ENCODE data around the gene MRPS26.

The MRPS26 gene

GRCh38 chr20:3045816-3046676, at the start of gene MRPS26:
Gene MRPS26 (plus strand): TSS chr20:3046052. CDS start chr20:3046069, 17 bp downstream.
- peak within 1 kb of the TSS; percentile 87 for H3K9ac ChIP-seq (ENCODE audit: insufficient read length)
- H3K27ac ChIP-seq, result no peak within 1 kb of the TSS
- H3K4me3 ChIP-seq, result peak within 1 kb of the TSS; percentile 99
- no peaks in the 10 kb centered on the region for H3K9me3 ChIP-seq (ENCODE audit: low read depth, low read length)
- H3K36me3 ChIP-seq (ENCODE audit: insufficient read depth, low read length), result peaks cover 20% of the 10 kb centered on the region
- no peak for TF ChIP-seq FOXP2 (optimal IDR thresholded peaks at IDR 0.05; ENCODE audit: control extremely low read depth, extremely low read length, insufficient read depth)
- TF ChIP-seq POLR2AphosphoS5 (IDR thresholded peaks at IDR 0.05; ENCODE audit: borderline replicate concordance, low read depth, low read length), result peak; percentile 81; the same call in 1 of the 2 replicates
- TF ChIP-seq EZH2 (IDR thresholded peaks at IDR 0.05), result no peak
- no peak for DNase-seq (ENCODE audit: low read depth, low spot score)

GRCh38 chr20:2998728-2999127, 47.1 kb upstream of the MRPS26 start:
- TF ChIP-seq FOXP2 (optimal IDR thresholded peaks at IDR 0.05; ENCODE audit: control extremely low read depth, extremely low read length, insufficient read depth) (no peak), POLR2AphosphoS5 (IDR thresholded peaks at IDR 0.05; ENCODE audit: borderline replicate concordance, low read depth, low read length) (no peak), EZH2 (IDR thresholded peaks at IDR 0.05) (no peak)
- Histone ChIP-seq H3K4me3 (no peak overlapping the region), H3K36me3 (ENCODE audit: insufficient read depth, low read length) (peaks cover 6% of the 10 kb centered on the region; the same call in 1 of the 2 replicates), H3K27ac (no peak overlapping the region), H3K9ac (ENCODE audit: insufficient read length) (no peak overlapping the region), H3K9me3 (ENCODE audit: low read depth, low read length) (no peaks in the 10 kb centered on the region)
- DNase-seq (ENCODE audit: low read depth, low spot score), result no peak

GRCh38 chr20:3000852-3001523, 44.9 kb upstream of the MRPS26 start:
- Histone ChIP-seq H3K36me3 (ENCODE audit: insufficient read depth, low read length) (peaks cover 10% of the 10 kb centered on the region; the same call in 1 of the 2 replicates), H3K4me3 (no peak overlapping the region), H3K27ac (no peak overlapping the region), H3K9me3 (ENCODE audit: low read depth, low read length) (no peaks in the 10 kb centered on the region), H3K9ac (ENCODE audit: insufficient read length) (no peak overlapping the region)
- TF ChIP-seq POLR2AphosphoS5 (IDR thresholded peaks at IDR 0.05; ENCODE audit: borderline replicate concordance, low read depth, low read length) (no peak), EZH2 (IDR thresholded peaks at IDR 0.05) (no peak), FOXP2 (optimal IDR thresholded peaks at IDR 0.05; ENCODE audit: control extremely low read depth, extremely low read length, insufficient read depth) (no peak)
- peak; percentile 6 for DNase-seq (ENCODE audit: low read depth, low spot score)

GRCh38 chr20:3003416-3003815, 42.4 kb upstream of the MRPS26 start:
- TF ChIP-seq EZH2 (IDR thresholded peaks at IDR 0.05) (no peak), FOXP2 (optimal IDR thresholded peaks at IDR 0.05; ENCODE audit: control extremely low read depth, extremely low read length, insufficient read depth) (no peak), POLR2AphosphoS5 (IDR thresholded peaks at IDR 0.05; ENCODE audit: borderline replicate concordance, low read depth, low read length) (no peak)
- DNase-seq (ENCODE audit: low read depth, low spot score), result no peak
- H3K4me3 ChIP-seq, result no peak overlapping the region
- peaks cover 23% of the 10 kb centered on the region; the same call in 1 of the 2 replicates for H3K36me3 ChIP-seq (ENCODE audit: insufficient read depth, low read length)
- no peaks in the 10 kb centered on the region for H3K9me3 ChIP-seq (ENCODE audit: low read depth, low read length)
- H3K27ac ChIP-seq, result no peak overlapping the region
- no peak overlapping the region for H3K9ac ChIP-seq (ENCODE audit: insufficient read length)

- Histone ChIP-seq H3K9ac (ENCODE audit: insufficient read length) (no peak overlapping the region), H3K4me3 (no peak overlapping the region), H3K27ac (no peak overlapping the region), H3K9me3 (ENCODE audit: low read depth, low read length) (no peaks in the 10 kb centered on the region), H3K36me3 (ENCODE audit: insufficient read depth, low read length) (peaks cover 15% of the 10 kb centered on the region; the same call in 1 of the 2 replicates)
- TF ChIP-seq EZH2 (IDR thresholded peaks at IDR 0.05) (no peak), POLR2AphosphoS5 (IDR thresholded peaks at IDR 0.05; ENCODE audit: borderline replicate concordance, low read depth, low read length) (no peak), FOXP2 (optimal IDR thresholded peaks at IDR 0.05; ENCODE audit: control extremely low read depth, extremely low read length, insufficient read depth) (no peak)
- DNase-seq (ENCODE audit: low read depth, low spot score), result no peak
Observed at GRCh38 chr20:3010985-3011723, 34.7 kb upstream of the MRPS26 start.

- no peak overlapping the region for H3K27ac ChIP-seq
Observed at GRCh38 chr20:3011752-3012151, 34.1 kb upstream of the MRPS26 start.

GRCh38 chr20:3013771-3014170, 32.1 kb upstream of the MRPS26 start:
- no peaks in the 10 kb centered on the region for H3K9me3 ChIP-seq (ENCODE audit: low read depth, low read length)
- no peak overlapping the region for H3K4me3 ChIP-seq
- no peak for DNase-seq (ENCODE audit: low read depth, low spot score)
- peaks cover 7% of the 10 kb centered on the region for H3K36me3 ChIP-seq (ENCODE audit: insufficient read depth, low read length)
- no peak overlapping the region for H3K27ac ChIP-seq
- H3K9ac ChIP-seq (ENCODE audit: insufficient read length), result no peak overlapping the region
- TF ChIP-seq POLR2AphosphoS5 (IDR thresholded peaks at IDR 0.05; ENCODE audit: borderline replicate concordance, low read depth, low read length) (no peak), EZH2 (IDR thresholded peaks at IDR 0.05) (no peak), FOXP2 (optimal IDR thresholded peaks at IDR 0.05; ENCODE audit: control extremely low read depth, extremely low read length, insufficient read depth) (no peak)

More at GRCh38 chr20:3011752-3012151, 34.1 kb upstream of the MRPS26 start:
- Histone ChIP-seq H3K9me3 (ENCODE audit: low read depth, low read length) (no peaks in the 10 kb centered on the region), H3K4me3 (no peak overlapping the region), H3K36me3 (ENCODE audit: insufficient read depth, low read length) (peaks cover 11% of the 10 kb centered on the region; the same call in 1 of the 2 replicates), H3K9ac (ENCODE audit: insufficient read length) (no peak overlapping the region)
- no peak for DNase-seq (ENCODE audit: low read depth, low spot score)
- no peak for TF ChIP-seq EZH2 (IDR thresholded peaks at IDR 0.05)
- no peak for TF ChIP-seq POLR2AphosphoS5 (IDR thresholded peaks at IDR 0.05; ENCODE audit: borderline replicate concordance, low read depth, low read length)
- TF ChIP-seq FOXP2 (optimal IDR thresholded peaks at IDR 0.05; ENCODE audit: control extremely low read depth, extremely low read length, insufficient read depth), result no peak

Measured in SK-N-MC (cell line).